ENCODE data around the gene INAFM1.

Gene INAFM1

GRCh38 chr19:47324502-47324901 is 49.8 kb downstream of the INAFM1 start:
- Histone ChIP-seq H2AFZ (ENCODE audit: low read length) (no peak overlapping the region), H4K20me1 (ENCODE audit: insufficient read depth, low read length) (no peaks in the 10 kb centered on the region), H3F3A (ENCODE audit: insufficient read depth, low read length) (no peaks in the 10 kb centered on the region), H3K36me3 (replicated peaks; ENCODE audit: insufficient read depth, low read length) (no peaks in the 10 kb centered on the region), H3K27me3 (replicated peaks; ENCODE audit: insufficient read depth, low read length) (peaks cover 30% of the 10 kb centered on the region), H3K4me1 (ENCODE audit: low read length) (no peaks in the 10 kb centered on the region), H3K9ac (ENCODE audit: low read length) (no peak overlapping the region), H3K4me3 (ENCODE audit: low read length) (no peak overlapping the region), H3K9me2 (replicated peaks; ENCODE audit: insufficient read depth, low read length) (no peaks in the 10 kb centered on the region), H3K9me3 (replicated peaks; ENCODE audit: insufficient read depth, low read length) (no peaks in the 10 kb centered on the region), H3K27ac (ENCODE audit: low read length) (no peak overlapping the region), H3K4me2 (ENCODE audit: low read depth, low read length) (no peak overlapping the region), H3K79me2 (ENCODE audit: low read length) (no peaks in the 10 kb centered on the region)
- no peak for TF ChIP-seq CTCF (IDR thresholded peaks at IDR 0.05; ENCODE audit: low read length)
- no peak for TF ChIP-seq EZH2 (optimal IDR thresholded peaks at IDR 0.05; ENCODE audit: low read depth, low read length)
- no peak for TF ChIP-seq EZH2phosphoT487 (IDR thresholded peaks at IDR 0.05; ENCODE audit: low read length)
- DNase-seq: no peak

Data from MM.1S (cell line).